Measurements from ENCODE around the gene GRXCR1. TPM values are rescaled to one million over a fixed set of nuclear protein-coding genes. Genes with fewer than 3 reads are reported as not detected.

Gene GRXCR1
- total RNA-seq, 1 donor from 2014 or later = not detected

DNA sequence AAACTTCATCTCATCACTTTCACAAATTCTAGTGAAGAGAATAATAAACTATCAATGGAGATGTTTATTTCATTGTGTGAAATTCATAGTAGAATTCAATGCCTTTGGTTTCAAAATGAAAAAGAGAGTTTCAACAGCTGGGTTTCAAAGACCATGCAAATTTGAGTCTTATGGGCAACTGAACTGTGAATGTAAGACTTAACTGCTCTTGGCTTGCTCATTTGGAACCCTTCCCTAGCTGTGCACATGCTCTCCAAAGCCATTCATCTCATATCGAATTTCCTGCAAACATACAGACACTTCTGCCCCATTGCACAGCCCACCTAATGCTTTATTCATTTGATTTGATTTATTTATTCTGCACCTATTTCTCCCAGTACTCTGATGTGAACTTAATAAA lies 154.5 kb downstream of the GRXCR1 start:
- DNase-seq (ENCODE audit: low spot score, unreplicated experiment) = no peak
- TF ChIP-seq, protein P1, sequence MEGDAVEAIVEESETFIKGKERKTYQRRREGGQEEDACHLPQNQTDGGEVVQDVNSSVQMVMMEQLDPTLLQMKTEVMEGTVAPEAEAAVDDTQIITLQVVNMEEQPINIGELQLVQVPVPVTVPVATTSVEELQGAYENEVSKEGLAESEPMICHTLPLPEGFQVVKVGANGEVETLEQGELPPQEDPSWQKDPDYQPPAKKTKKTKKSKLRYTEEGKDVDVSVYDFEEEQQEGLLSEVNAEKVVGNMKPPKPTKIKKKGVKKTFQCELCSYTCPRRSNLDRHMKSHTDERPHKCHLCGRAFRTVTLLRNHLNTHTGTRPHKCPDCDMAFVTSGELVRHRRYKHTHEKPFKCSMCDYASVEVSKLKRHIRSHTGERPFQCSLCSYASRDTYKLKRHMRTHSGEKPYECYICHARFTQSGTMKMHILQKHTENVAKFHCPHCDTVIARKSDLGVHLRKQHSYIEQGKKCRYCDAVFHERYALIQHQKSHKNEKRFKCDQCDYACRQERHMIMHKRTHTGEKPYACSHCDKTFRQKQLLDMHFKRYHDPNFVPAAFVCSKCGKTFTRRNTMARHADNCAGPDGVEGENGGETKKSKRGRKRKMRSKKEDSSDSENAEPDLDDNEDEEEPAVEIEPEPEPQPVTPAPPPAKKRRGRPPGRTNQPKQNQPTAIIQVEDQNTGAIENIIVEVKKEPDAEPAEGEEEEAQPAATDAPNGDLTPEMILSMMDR (IDR thresholded peaks at IDR 0.05; ENCODE audit: unreplicated experiment) = no peak
- no peaks in the 10 kb centered on the region for H3K27me3 Mint-ChIP-seq
- no peak overlapping the region for H3K27ac Mint-ChIP-seq
- H3K4me3 Mint-ChIP-seq (ENCODE audit: low read depth) = no peak overlapping the region
- no peaks in the 10 kb centered on the region for H3K4me1 Mint-ChIP-seq (ENCODE audit: low read depth)
- no peaks in the 10 kb centered on the region for H3K9me3 Mint-ChIP-seq (ENCODE audit: low read depth)
- no peaks in the 10 kb centered on the region for H3K36me3 Mint-ChIP-seq (ENCODE audit: insufficient read depth)

DNA sequence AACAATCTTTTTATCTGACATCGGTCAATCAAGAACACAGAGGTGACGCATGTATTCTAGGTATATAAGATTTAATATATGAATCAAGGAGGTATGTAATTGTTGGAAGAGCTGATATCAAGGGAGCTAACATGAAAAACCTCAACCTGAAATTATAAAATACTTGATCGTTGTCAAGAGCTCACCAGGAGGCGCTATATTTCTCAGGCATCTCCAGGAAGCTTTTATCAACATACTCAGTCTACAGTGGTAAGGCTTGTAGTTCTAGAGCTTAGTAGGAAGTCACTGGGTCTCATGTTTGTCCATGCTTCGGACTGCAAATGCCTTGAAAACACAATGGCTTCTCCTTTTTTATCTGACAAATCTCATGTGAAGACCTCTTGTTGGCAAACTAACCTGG lies 156.1 kb downstream of the GRXCR1 start:
- Mint-ChIP-seq H3K36me3 (ENCODE audit: insufficient read depth) (no peaks in the 10 kb centered on the region), H3K4me1 (ENCODE audit: low read depth) (no peaks in the 10 kb centered on the region), H3K4me3 (ENCODE audit: low read depth) (no peak overlapping the region), H3K27ac (no peak overlapping the region), H3K9me3 (ENCODE audit: low read depth) (no peaks in the 10 kb centered on the region), H3K27me3 (no peaks in the 10 kb centered on the region)
- TF ChIP-seq, protein P1 (IDR thresholded peaks at IDR 0.05; ENCODE audit: unreplicated experiment) = peak; percentile 19
- no peak for DNase-seq (ENCODE audit: low spot score, unreplicated experiment)

DNA sequence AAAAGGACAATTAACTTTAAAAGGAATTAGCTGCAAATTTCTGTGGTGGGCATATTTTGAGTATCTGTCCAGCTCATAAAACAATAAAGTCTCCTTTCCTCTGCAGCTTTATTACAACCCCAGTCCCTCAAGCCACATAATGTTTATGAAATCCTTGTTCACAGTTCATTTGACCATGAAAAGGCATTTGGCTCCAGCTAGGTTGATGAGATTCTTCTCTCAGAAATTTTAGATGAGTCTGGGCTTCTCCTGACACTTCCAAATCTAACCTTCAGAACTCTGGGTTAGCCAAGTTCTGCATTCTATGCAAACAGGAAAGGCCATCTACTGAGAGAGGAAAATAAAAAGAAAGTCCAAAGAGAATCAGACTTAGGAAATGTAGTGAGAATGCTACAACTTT lies 156.8 kb downstream of the GRXCR1 start:
- TF ChIP-seq, protein P1 (IDR thresholded peaks at IDR 0.05; ENCODE audit: unreplicated experiment) = no peak
- no peak for DNase-seq (ENCODE audit: low spot score, unreplicated experiment)
- no peak overlapping the region for H3K4me3 Mint-ChIP-seq (ENCODE audit: low read depth)
- no peaks in the 10 kb centered on the region for H3K4me1 Mint-ChIP-seq (ENCODE audit: low read depth)
- H3K27me3 Mint-ChIP-seq = no peaks in the 10 kb centered on the region
- H3K27ac Mint-ChIP-seq = no peak overlapping the region
- H3K9me3 Mint-ChIP-seq (ENCODE audit: low read depth) = no peaks in the 10 kb centered on the region
- no peaks in the 10 kb centered on the region for H3K36me3 Mint-ChIP-seq (ENCODE audit: insufficient read depth)

DNA sequence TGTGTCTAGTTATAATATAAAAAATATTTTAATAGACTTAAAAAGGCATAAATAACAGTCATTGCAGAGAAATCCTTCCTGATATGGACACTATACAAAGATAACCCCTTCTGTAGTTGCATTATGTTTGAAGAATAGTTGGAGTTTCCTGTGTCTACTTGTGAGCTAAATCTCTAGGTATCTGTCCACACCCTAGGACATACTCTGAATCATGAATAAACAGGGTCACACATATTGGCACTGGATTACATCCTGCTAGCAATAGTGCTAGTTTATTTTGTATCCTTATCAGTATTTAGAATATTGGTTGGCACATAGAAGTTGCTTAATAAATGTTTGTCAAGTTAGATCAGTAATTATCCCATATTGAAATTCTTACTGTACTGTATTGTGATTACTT lies 173.9 kb downstream of the GRXCR1 start:
- no peaks in the 10 kb centered on the region for H3K27me3 Mint-ChIP-seq
- H3K27ac Mint-ChIP-seq = no peak overlapping the region
- H3K36me3 Mint-ChIP-seq (ENCODE audit: insufficient read depth) = no peaks in the 10 kb centered on the region
- no peaks in the 10 kb centered on the region for H3K9me3 Mint-ChIP-seq (ENCODE audit: low read depth)
- DNase-seq (ENCODE audit: low spot score, unreplicated experiment) = no peak
- H3K4me3 Mint-ChIP-seq (ENCODE audit: low read depth) = no peak overlapping the region
- TF ChIP-seq, protein P1 (IDR thresholded peaks at IDR 0.05; ENCODE audit: unreplicated experiment) = no peak
- no peaks in the 10 kb centered on the region for H3K4me1 Mint-ChIP-seq (ENCODE audit: low read depth)

DNA sequence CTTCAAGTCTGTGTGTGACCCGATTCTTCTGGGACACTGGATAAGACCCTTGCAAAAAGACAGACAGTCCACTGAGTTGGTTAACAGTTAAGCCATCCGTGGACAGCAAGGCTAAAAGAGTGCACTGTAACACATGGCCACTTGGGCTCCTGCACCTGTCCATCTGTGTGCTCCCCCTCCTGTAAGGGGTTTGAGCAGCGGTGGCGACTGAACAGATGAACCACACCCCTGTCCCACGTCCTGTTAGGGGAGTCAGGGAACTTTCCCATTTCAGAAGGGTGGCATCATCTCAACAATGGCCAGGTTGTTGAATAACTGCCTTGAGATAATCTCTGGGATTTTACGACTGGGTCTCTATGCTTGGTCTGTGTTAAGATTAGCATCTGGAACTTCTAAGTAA lies 178.6 kb downstream of the GRXCR1 start:
- no peak overlapping the region for H3K27ac Mint-ChIP-seq
- no peak overlapping the region for H3K4me3 Mint-ChIP-seq (ENCODE audit: low read depth)
- H3K4me1 Mint-ChIP-seq (ENCODE audit: low read depth) = no peaks in the 10 kb centered on the region
- no peaks in the 10 kb centered on the region for H3K27me3 Mint-ChIP-seq
- TF ChIP-seq, protein P1 (IDR thresholded peaks at IDR 0.05; ENCODE audit: unreplicated experiment) = no peak
- no peaks in the 10 kb centered on the region for H3K36me3 Mint-ChIP-seq (ENCODE audit: insufficient read depth)
- no peak for DNase-seq (ENCODE audit: low spot score, unreplicated experiment)
- H3K9me3 Mint-ChIP-seq (ENCODE audit: low read depth) = peaks cover 12% of the 10 kb centered on the region

Other genes starting within 250 kb of the GRXCR1 start
- gene ATP8A1, start 235.6 kb upstream of the GRXCR1 start, total RNA-seq = 13.7 and 14.6 TPM in 2 replicates